OCI-M1 (cell line): ENCODE data around the gene TBC1D22A.
A peak's percentile ranks its signal among the peaks of the same experiment; 100 is the strongest.

Experiments
- DNase-seq: peaks from one replicate; lab custom pipeline; 2025; lab: John Stamatoyannopoulos, UW

TBC1D22A gene

DNA sequence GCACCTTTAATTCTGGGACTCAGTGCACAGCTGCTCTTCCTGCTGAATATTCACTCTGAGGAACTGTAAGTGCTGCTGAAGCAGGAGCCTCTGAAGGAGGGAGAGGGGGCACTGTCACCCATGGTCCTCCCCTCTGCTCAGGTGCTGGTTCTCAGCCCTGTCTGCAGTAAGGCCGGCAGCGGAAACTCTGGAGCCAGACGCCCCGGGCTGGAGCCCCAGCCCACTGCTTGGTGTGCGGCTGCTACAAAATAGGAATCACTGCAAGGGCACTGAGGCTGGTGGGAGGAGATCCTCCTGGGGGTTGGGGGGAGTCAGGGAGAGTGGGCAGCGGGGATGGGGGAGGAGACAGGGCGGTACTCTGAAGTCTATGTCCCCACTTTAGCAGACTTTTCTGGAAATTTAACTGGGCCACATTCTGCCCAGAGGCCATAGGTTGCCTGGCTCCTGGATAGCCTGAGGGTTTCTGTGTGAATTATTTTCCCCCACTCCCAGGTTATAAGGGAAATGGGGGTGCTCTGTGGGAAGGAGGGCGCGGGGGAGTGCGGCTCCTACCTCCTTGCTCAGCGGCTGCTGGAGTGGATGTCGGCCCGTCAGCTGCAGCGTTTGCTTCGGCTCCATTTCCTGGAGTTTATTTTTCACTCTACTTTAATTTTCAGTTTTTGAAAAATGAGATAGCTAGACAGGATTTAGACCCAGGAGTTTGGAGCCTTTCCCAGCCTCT, 33.6 kb downstream of the TBC1D22A start:
- DNase-seq: no peak

DNA sequence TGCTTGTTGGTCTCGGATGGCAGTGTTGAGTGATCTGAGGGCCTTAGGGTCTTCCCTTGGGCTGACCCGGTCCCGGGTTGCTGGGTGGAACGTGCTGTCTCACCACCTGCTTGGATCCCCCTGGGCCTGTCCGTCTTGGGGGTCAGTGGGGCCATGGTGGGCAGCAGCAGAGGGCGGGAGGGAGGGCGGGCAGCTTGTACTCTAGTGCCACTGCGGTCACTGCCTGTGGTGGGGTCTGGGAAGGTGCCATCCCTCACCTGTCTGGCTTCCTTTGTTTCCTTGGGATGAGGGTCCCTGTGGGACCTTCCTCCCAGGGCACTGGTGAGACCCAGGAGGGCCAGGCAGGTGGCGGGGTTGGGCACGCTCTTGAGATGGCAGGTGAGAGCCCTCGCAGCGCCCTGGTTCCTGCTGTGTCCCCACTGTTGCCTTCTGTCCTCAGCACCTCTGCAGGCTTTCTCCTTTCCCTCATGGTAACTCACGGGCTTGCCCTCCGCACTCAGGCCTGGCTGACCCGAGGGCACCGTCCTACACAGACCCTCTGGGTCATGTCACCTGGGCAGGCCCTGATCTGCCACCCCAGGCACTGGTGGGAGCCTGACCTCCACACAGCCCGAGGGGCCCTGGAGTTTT, 34.2 kb downstream of the TBC1D22A start:
- no peak for DNase-seq

DNA sequence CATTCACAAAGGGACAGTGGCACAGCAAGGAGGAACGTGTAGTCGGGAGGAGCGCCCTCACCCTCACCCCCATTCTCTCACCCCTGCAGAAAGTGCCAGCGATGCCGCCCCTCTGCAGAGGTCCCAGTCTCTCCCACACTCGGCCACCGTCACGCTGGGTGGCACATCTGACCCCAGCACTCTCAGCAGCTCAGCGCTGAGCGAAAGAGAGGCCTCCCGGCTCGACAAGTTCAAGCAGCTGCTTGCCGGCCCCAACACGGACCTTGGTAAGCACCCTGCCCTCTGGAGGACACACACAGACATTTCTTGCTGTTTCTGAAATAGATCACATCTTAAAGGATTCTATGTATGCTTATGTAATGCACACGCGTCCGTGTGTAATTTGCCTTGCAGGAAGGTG, 34.9 kb downstream of the TBC1D22A start:
- no peak for DNase-seq

DNA sequence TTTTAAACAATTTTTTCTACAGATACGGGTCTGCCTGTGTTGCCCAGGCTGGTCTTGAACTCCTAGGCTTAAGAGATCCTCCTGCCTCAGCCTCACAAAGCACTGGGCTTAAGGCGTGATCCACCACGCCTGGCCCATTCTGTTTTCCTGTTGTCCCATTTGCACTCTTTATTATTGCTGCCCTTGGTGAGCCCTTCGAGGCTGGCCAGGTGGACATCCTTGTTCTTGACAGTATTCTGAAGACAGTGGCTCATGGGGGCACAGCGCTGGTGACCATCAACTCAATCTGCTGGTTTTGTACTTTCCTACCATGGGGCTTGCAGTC, 35.6 kb downstream of the TBC1D22A start:
- no peak for DNase-seq

DNA sequence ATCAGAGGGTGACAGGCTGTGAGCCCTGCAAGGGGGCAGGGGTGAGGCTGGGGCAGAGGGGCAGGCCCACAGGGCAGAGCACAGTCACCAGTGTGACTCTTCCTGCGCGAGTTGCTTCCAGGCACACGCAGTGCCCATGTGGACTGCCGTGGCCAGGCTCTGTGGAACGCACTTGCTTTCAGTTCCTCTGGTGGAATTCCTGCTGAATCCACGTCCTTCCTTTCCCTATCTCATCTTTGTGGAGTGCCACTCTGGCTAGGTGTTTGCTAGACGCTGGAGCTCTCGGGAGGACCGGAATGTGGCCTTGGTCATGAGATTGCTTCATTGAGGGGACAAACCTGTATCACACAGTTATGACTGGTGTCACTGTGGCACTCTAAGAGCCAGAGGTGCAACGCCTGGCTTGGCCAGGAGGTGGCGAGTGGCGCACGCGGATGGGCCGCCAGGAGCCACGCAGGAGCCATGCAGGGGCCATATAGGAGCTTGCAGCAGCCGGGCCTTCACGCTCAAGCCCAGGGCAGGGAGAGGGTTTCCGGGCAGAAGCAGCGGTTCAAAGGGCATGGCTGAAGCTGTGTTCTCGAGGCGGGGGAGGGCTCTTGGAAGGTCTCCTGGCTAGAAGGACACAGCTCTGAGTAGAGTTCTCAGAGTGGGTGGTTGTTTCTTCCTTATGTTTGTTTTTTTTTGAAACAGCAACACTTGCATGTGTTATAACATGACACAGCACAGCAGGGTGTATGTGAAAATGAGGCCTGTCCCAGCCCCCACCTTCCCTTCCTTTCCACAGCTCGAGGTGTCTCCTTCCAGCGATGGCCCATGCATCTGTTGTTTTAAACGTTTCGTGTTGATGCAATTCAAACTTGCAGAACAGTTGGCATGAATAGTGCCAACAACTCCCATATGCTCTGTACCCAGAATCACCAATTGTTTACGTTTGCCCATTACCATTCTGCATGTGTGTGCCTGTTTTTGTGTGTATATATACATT, 36.2 kb downstream of the TBC1D22A start:
- DNase-seq: peak; percentile 88

DNA sequence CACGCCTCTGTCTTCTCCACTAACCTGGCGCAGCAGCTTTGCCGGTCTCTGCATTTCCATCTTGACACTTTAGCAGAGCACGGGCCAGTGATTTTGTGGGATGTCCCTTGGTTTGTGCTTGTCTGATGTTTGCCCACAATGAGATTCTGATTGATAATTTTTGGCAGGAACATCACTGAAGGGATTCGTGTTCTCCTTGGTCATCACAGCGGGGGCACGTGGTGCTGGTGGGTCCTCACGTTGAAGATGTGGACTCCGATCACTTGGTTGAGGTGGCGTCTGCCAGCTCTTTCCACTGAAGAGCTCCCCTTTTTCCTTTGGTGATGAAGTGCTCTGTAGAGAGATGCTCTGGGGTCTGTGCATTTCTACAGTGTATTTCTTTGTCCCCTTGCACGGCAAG, 37.2 kb downstream of the TBC1D22A start:
- no peak for DNase-seq

DNA sequence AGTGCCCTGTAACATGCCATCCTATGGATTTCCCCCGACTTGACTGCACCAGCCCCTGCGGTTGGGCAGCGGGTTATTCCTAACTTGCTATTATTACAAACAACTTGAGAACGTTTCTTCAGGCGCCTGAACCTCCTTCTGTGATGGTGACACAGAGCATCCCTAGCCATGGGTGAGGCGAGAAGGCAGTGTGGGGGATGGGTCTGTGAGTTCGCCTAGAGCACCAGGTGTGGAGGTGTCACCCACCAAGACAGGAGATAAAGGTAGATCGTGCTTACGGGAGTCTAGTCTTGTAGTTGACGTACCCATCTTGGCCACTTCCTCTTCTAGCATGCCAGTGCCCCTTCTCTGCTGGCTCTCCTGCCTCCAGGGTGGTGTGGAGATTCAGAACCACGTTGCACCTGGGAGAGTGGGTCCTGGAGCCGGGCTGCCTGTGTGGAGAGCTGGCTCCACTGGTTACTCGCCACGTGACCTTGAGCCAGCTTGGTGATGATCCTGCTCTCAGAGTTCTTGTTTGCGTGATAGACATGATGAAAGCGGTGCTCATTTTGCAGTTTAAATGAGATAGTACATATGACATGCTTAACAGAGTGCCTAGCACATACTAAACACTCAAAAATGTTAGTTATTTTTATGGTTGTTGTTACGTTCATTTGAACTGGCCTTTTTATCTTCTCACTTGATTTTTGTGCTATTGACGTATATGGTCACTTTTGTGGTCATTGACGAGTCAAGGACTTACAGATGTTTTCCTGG, 37.8 kb downstream of the TBC1D22A start:
- DNase-seq: no peak

DNA sequence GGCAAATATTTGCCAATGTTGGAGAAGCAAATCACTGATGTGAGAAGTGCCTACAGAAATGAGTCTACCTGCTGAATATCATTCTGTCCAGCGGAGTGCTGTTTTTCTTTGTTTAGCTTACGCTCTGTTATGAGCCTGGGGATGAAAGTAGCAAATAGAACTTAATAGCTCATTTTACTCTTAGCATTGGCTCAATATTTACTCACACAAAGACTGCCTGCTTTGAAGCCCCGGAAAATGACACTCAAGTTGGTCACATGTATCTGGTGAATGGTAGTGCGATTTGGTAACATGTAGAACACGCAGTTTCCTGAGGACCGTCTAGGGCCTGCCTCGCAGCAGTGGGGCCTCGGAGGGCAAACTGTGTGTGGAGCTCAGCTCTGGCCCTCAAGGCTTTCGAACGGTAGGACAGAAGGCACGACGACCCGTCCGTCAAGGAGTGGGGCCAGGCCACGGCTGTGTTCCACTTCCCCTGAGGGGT, 38.9 kb downstream of the TBC1D22A start:
- no peak for DNase-seq

DNA sequence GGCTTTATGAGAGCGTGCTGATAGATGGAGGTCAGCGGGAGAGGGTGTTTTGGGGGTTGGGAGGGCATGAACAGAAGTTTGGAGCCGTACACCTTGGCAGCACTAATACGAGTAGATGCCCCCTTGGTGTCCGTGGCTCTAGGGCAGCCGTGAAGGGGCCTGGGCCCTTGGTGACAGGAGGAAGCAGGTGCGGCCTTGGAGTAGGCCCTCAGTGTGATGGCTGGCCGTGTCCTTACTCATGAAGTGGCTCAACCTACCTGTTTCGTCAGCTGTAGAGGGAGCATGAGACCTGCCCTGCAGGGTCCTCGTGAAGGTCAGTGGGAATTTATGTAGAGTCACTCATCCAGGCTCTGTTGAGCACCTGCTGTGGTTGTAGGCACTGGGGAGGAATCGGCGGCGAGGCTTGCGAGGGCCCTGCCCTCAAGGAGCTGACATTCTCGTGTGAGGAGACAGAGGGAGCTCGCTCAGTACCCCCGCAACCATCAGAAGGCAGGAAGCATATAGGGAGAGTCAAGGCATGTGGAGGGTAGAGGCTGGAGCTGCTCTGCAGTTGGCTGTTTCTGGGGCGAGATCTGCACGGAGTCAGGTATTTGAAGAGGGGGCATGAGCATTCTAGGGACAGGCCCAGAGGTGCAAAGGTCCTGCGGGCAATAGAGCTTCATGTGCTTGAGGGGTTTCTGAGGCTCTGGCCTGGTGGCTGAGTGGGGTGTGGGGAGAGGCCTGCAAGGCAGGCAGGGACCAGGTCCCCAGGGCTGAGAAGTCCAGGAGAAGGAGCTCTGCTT, 39.6 kb downstream of the TBC1D22A start:
- DNase-seq: no peak

DNA sequence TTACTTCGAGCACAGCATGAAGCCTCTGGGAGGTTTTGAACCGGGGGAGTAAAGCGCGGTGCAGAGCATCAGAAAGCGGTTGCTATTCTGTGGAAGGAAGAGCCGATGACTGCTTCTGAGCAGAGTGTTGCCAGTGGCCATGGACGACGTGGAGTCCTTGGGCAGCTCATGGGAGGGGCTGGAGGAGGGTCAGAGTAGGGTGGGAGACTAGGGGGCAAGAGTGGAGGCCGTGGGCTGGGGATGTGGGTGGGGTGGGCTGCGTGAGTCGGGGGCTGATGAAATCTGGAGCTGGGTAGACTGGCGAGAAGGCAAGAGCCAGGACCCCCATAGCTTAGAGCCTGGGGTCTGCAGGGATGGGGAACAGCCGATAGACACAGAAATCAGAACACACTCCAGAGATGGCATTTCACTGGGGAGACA, 40.2 kb downstream of the TBC1D22A start:
- no peak for DNase-seq

DNA sequence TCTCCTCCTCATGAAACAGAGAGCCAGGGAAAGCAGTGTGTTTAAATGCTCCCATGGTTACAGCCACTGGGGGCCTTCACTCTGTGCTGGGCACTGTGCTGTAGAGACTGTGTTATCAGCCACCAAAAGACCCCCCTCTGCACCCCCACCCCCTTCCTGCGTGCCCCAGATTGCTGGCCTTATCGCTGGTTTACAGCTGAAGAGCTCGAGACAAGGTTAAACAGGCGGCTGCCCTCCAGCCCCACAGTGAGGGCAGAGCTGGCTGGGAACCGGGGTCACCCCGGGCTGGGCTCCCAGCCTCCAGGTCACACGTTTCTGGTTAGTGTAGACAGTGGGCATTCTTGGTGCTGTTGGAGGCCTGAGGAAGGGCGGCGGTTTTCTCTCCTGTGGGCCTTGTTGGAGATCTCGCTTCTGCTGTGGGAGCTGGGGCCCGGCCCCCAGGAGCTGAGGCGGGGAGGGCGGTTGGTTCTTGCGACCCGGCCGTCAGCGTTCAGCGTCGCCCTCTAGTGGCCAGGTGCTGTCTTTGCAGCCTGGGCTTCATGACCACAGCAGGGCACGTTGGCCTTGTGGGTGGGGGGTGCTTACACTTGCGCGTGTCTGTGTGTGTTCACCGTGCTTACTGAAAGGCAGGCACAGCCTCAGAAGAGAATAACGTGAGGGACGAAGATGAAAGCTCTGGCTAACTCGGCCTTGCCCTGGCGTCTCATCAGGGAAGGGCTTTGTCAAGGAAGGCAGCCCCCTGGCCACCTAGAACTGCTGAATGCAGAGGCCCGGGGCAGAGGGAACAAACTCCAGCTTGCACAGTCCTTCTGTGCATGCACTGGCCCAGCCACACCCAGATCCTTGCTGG, 40.8 kb downstream of the TBC1D22A start:
- DNase-seq: peak; percentile 72

DNA sequence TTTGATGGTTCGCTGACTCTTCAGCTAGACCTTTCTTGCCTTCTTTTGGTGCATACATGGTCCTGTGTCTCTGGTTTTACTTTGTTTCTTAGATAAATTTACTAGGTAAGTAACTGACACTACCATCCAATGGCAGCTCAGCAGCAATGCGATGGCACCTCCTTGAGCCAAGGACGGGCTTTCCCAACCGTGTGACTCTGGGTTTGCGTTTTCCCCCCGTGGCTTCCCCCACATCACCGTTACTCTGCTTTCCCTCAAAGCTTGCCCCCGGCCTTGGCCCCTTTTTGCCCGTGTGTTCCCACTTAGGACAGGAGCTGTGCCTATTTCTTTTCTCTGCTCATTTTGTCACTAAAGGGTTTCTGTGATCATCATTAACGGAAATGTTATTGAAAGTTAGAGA, 41.5 kb downstream of the TBC1D22A start:
- DNase-seq: no peak

DNA sequence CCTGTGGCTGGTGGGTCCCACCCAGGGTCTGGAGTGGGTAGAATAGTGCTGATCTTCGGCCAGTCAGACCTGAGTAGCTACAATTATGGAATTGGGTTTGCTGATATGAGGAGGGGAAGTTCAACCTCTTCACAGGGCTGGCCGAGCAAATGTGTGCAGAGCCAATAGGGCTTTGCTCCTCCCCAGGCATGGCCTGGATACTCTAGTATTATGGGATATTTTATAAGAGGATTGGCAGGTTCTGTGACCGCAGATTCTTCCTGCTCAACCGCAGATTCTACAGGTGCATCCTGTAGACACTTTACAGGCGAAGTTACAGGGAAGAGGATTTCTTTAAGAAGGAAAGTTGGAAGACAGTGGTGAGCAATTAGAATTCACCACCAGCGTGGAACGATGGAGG, 44.3 kb downstream of the TBC1D22A start:
- no peak for DNase-seq

DNA sequence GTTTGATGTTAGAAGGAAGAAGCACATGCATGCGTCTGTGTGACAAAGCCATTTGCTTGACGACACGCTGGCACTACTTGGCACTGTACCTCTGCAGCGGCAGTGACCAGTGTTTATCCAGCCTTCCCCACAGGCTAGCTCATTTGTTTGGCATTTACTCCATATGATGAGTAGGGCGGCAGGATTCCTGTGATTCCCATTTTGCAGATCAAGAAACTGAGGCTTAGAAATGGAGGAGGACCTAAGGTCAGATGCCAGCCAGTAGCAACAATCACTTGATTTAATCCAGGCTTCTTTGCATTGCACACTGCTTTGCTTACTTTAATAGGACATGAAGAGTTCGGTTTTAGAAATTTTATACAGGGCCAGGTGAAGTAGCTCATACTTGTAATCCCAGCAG, 45.0 kb downstream of the TBC1D22A start:
- DNase-seq: no peak

DNA sequence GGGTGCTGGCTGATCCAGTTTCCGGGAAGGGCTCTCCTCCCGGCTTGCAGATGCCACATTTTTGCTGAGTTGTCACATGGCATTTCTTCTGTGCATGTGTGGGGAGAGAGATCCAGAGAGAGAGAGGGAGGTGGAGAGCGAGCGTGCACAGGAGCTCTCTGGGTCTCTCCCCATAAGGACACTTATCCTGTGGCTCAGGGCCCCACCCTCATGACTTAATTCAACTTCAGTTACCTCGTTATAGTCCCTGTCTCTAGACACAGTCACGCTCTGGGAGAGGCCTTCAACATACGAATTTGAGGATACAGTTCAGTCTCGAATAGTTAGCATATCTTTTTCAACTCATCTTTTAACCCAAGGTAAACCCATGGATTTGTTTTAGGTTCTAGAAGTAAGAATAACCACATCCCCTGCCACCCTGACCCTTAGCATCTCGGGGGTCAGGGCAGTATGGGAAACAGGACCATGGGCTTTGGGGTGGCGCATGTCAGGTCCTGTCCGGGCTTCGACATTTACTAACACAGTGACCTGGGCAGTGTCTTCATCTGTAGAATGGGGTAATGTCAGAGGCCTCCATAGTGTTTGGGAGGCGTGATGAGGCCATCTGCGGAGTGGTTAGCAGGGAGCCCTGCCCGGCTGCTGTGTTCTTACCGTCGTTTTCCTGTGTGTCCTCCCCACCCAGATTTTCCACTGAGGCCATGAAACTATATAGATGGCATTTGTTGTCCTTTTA, 46.9 kb downstream of the TBC1D22A start:
- DNase-seq: no peak

DNA sequence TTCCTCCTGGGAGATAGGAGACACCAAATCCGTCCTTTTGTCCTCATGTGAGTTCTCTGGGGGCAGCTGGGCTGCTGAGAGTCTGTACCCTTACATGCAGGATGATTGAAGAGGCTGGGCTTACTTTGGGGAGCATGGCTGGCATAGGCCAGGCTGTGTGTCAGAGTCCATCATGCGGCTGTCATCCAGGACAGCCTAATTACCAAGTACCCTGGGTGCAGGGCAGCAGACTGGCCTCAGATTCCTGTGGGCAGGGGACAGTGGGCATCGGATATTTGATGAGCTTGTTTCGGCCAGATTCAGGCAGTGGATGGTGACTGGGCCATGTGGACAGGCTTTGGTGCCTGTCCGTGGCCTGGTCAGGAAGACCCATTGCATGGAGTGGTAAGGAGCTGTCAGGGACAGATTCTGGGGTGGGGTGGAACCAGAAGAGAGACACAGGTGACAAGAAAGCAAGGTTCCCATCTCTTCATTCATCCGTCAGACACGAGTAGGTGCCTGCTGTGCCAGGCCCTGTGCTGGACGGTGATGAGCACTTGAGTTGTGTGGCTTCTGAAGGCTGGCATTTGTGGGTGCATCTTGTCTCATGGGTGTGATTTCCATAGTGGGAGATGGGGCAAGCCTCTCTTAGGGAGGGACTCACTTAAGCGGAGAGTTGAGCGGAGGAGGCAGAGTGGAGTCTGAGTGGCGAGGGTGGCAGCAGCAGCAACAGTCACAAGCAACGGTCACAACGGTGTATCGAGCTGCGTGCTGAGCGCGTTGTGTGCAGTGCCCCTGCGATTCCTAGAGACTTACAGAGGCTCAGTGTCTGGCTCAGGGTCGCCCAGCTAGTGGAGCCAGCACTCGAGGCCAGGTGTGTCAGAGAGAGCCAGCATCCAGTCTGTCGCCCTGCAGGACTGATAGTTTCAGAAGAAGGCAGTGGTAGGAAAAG, 48.7 kb downstream of the TBC1D22A start:
- DNase-seq: no peak

DNA sequence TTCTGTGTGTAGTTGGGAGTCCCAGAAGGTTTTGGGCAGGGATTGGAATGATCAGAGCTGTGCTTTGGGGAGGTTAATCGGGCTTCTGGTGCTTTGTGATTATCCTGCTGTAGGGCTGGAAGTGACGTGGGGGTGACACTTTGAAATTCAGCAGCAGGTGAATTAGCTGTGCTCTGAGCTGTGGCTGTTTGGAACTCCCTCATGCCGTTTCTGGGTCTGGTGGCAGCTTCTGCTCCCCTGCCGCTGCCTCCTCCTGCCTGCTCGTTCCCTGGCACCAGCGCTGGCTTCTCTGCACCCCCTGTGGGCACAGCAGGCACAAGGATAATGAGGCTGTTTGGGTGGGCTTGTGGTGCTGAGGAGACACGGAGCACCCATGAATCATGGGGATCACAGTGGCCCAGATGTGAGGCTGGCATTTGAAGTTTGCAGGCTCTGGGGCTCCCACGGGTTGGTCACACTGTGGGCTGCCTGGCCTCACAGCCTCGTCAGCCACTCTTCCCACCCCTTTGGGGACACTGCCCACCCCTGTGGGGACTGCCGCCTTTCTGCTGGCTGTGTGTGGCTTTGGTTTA, 49.7 kb downstream of the TBC1D22A start:
- no peak for DNase-seq

DNA sequence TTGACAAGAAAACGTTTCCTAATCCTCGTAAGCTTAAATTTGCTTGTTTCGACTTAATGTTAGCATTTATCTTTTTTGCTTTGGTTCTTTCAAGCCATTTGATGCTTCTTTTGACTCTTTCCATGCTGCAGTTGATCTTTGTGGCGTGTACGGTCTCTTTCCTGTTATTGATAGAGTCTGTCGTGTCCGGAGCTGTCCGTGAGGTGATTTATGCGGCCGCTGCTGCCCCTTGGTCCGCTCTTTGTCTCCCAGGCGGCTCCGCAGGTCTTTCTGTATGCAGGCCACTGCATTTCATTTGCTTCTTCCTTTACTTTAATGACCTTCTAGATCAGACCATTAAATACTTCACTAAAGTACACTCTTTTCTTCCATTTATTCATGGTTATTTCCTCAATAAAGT, 50.3 kb downstream of the TBC1D22A start:
- DNase-seq: no peak
